ENCODE data around the gene SEPTIN10.

Gene SEPTIN10

DNA sequence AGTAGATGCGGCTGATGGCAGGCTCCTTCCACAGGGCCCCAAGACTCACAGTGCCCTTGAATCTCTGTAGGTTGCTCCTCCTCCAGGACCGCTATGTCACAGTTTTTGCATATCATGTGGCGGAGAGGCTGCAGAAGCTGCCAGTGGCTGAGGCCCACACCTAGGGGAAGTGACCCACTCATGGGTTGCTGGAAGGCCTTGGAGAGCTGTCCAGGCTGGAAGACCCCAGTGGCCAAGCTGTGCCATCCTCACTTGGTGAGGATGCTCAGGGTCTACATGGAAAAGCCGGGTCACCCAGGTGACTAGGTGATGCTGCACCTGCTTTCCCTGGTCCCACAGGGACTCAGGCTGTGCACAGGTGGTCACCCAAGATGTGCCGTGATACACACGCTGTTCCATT lies 90.6 kb downstream of the SEPTIN10 start:
- DNase-seq (ENCODE audit: low read depth in 2 of 2), result no peak

DNA sequence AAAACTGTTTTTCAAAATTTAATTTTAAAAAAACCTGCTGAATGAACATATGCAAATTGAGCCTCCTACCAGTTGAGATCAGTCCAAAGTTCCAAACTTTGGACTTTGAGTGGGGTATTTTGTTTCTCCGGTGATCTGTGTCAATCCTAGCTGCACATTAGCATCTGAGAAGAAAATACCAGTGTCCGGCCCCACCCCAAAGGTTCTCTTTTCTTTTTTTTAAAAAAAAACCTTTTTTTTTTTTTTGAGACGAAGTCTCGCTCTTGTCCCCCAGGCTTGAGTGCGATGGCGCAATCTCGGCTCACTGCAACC lies 91.7 kb downstream of the SEPTIN10 start:
- no peak for DNase-seq (ENCODE audit: low read depth in 2 of 2)

DNA sequence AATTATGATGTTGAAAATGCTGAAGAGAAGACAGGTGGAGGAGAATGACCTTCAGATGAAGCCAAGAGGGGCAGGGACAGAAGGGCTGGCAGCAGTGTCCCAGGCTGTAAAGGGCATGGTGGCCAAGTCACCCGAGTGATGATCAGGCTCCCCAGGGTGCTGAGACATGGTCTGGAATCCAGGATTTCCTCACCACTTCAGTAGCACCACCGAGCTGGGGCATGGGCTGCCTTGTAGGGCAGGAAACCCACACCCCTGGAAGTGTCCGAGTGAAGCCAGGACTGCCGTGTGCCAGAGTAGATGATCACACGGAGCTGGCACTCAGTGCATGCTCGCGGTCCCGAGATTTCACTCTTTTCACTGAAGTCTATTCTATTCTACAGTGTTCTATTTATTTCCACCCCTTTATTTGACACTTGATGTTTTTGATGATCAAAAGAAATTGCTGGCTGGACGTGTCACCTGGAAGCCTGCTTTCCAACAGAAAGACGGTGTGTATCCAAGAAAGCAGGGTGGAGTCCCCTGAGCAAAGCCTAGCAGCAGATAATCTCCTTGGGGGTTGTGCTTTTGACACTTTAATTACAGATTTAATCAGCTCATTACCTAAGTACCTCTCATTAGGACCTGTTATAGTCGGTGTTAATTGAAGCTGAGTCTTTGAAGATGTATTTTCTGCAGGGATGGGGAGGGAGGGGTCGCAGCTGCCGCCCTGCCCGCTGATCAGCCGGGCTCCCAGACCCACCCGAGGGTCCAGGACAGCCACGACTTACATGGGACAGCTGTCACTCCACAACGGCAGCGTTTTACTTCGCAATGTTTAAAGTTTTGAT lies 92.3 kb downstream of the SEPTIN10 start:
- no peak for DNase-seq (ENCODE audit: low read depth in 2 of 2)

DNA sequence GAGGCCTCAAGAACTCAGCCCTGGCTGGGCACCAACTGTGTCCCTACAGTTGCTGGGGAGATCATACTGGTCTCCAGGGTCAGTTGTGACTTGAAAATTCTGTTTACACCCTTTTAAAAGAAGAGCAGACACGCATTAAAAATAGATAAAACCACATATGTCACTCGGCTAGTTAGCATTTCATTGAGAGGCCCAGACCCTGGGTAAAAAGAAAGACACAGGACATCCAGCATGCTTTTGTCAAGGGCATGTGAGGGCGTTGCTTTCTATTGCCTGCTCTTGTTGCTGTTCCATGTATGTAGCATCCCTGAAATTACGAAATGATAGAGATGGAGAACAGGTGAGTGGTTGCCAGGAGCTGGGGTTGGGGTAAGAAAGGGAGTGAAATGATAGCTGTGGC lies 94.3 kb downstream of the SEPTIN10 start:
- DNase-seq (ENCODE audit: low read depth in 2 of 2), result no peak

DNA sequence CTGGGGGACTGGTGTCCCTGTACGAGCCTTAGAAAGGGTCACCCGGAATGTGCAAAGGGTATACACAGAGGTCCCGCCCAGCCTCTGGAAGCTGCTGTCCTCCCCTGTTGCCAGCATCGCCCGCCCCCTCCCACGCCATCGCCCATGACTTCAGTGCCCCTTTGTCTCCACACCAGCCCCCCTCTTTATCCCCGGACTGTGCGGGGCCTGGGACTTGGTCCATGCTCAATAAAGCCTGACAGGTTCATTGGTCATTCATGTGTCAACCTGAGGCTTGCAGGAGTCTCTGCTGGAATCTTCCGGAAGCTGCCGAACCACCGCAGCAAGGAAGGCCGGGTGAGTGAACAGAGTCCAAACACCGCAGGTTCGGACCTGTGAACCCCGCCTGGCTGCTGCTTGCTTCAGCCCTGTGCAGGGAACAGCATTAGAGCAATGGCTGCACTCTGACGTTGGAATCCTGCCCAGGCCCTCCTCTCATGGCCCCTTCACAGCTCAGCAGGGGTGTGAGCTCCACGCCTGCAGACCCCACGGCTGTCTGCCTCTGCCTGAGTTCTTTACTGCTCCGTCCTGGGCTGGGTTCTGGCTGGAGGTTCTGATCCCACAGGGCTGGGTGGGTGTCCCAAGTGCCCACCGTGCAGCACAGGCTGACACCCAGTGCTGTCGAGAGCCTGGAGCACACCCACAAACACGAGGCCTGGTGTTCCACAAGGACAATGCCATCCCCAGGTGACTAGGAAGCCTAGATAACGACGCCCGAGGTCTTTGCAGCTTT lies 96.5 kb downstream of the SEPTIN10 start:
- DNase-seq (ENCODE audit: low read depth in 2 of 2), result no peak

DNA sequence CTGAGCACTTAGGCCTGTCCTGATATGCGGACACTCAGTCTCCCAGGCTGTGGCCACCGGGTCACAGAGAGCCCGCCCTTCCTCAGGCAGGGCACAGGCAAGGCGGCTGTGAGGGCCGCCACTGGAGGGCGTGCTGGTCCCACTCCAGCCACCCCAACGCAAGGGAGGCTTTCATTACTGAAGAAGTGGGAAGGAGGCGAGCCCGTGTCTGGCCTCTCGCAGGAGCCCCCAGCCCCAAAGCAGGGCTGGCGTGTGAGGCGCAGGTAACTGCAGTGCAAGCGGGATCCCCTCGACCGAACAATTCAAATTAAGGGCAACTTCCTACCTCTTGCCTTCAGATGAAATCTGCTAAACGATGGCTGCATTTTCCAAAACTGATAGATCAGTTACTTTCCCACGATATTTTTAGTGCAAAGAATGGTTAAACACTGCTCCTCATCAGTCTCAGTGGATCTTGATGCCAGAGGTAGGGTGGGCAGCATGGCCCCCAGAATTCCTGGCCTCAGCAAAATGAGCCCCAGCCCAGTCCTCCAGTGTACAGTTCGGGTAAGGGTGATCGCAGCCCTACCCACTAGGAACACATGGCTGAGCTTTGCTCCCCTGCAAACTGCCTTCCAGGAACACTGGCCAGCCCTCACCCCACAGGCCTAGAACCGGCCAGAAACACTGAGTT lies 97.2 kb downstream of the SEPTIN10 start:
- no peak for DNase-seq (ENCODE audit: low read depth in 2 of 2)

DNA sequence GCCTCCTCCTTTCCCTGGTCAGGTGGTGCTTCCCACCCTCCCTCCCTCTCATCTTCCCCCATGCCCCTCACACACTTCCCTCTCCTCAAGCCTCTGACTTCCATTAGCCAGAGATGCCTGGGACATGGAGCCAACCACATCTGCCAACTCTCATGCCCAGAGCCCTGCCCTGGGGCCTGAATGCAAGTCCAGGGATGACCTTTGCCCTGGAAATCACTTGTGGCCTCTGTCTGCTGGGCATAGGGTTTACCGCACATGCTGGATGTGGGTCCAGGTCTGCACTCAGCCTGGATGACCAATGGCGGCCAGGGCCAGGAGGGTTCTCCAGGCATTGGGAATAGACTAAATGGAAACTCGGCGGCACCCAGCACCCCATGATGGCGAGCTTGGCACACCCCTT lies 98.9 kb downstream of the SEPTIN10 start:
- no peak for DNase-seq (ENCODE audit: low read depth in 2 of 2)

DNA sequence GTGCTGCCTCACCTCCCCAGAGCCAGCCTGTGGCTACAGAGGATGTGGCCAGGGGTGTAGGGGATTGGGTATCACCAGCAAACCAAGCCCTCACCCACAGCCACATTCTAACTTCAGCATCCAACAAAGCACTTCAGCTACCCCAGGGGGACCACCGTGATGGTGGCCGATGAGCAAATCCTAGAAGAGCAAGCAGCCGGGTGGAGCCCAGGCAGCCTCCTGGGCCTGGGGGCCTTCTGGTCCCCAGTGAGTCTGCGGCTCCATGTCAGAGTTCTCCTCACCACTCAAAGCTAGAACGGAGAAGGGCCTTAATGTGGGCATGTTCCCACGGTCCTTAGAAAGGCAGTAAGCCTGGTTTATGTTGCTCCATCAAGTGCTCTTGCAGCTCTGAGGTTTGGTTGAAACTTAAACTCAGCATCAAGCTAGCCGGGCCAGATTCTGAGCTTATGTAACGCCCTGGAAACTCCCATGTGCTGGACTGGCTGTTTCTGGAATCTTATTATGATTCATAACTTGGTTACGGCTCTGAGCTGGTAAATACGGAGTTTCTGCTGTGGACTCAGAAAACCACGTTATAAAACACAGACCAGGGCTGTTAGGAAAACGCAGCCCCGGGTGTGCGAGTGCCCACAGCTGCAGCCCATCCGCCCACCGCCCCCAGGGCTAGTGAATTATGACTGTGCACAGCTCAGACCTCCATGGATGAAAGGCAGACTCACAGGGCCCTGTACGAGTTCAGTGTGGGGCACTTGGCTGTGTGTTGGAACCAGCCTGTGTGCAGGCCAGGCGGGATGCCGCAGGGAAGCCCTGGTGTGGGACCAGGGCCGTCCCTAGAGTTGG lies 99.8 kb downstream of the SEPTIN10 start:
- no peak for DNase-seq (ENCODE audit: low read depth in 2 of 2)

DNA sequence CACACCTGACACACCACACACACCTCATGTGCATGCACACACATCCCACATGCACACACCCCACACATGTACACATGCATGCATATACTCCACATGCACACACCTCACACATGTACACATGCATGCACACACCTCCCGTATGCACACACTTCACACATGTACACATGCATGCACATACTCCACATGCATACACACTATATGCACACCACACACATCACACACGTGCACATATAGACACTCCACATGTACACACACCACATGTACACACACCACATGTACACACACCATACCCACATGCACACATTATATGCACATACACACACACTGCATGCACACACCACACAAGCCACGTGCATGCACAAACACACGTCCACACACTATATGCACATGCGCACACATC lies 100.5 kb downstream of the SEPTIN10 start:
- DNase-seq (ENCODE audit: low read depth in 2 of 2), result no peak

DNA sequence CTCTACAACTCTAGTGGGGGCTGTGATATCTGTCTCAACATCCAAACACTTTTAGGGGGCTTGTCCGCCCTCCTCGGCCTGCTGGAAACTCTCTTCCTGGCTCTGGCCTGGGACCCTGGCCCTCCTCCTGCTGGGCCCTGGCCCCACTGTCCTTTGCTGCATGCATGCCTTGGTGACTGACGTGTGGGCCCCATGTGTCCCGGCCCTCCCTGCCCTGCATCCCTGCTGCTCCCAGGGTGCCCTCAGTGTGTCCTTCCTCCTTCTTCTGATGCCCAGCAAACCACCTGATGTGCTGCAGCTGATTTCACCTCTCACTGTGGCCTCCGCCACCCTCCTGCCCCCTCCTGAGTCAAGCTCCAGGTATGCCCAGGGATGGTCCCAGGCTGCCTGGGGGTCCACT lies 101.7 kb downstream of the SEPTIN10 start:
- DNase-seq (ENCODE audit: low read depth in 2 of 2), result no peak

DNA sequence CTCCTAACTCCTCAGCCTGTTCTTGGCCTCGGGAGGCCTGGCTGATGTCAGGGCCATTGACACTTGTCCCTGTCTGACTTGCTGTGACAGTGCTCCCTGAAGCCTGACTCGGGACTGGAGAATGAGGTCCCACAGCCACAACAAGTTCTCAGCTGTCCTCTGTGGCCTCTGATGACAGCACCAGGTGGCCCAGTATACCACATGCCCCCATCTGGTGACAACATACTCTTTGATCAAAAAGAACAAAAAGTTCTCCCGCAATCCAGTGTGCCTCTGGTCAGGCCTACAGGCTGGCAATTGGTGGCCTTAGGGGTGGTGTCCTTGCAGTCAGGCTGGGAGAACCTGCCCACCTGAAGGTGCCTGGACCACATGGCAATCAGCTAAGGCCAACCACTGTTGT lies 102.6 kb downstream of the SEPTIN10 start:
- DNase-seq (ENCODE audit: low read depth in 2 of 2), result no peak

DNA sequence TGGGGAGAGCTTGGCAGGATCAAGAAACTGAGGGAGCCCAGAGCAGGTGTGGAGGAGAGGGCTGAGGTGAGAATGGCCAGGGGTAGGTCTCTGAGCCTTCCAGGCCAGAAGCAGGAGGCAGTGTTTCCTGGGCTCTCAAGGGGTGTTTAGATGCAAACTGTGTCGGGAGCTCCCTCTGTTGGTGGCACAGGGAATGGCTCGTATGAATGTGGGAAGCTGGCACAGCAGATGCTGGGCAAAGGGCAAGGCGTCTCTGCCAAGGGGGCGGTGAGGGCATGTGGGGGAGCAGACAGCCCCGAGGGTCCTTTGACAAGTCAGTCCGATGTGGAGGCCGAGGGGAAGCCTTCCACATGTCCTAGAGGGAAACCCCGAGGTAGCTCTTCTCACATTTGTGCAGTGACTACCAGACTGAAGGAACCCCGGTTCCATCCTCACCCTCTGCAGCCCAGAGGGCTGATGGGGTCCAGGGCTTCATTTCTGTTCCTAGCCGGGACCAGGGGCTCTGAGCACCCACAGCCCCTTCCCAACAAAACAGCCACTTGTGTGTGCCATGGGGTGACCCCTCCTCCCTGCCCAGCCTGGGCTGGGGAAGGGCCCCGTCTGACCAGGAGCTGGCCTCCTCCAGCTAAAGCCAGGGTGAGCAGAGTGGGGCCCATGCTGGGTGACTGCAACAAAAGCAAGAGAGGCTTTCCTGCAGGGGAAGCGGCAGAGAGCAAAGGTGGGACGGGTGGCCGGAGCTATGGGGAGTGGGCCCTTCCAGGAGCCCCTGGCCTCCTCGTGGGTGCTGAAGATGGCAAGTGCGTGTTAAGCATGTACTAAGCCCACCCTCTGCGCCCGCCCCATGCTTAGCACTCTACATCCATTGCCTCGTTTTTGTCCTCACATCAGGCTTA lies 103.4 kb downstream of the SEPTIN10 start:
- DNase-seq (ENCODE audit: low read depth in 2 of 2), result peak; percentile 50 to 77

DNA sequence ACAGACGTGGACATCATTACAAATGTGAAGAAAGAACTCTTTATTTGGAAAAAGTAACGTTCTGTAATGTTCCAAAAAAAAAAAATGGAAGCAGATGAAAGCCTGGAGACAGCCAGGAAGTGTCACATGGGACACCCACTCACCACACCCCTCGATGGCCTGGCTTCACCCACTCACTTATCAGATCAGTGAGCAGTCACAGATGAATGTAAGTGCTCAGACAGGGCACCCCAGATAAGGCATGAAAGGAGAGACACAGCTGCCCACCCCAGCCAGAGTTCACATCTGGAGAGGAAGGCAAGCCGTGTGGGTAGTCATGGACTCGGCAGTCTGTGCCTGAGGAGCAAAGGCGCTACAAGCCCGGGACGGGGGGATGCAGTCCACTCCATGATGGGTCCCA lies 105.2 kb downstream of the SEPTIN10 start:
- DNase-seq (ENCODE audit: low read depth in 2 of 2), result no peak

DNA sequence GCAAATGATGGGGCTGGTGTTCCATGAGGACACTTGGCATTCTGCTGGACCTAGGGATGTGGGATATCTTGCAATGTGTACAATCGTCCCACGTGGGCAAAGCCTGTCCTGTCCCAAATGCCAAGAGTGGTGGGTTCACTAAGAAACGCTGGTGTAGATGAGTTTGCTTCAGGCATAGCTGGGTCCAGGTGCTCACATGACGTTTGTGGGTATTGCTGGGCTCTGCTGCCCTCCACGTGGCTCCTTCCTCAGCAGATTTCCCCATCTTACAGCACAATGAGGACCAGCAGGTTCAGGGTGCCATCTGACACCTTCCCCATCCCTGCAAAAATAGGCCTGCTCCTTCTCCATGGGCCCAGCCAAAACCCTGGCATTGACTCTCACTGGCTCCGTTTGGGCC lies 105.9 kb downstream of the SEPTIN10 start:
- DNase-seq (ENCODE audit: low read depth in 2 of 2), result no peak

DNA sequence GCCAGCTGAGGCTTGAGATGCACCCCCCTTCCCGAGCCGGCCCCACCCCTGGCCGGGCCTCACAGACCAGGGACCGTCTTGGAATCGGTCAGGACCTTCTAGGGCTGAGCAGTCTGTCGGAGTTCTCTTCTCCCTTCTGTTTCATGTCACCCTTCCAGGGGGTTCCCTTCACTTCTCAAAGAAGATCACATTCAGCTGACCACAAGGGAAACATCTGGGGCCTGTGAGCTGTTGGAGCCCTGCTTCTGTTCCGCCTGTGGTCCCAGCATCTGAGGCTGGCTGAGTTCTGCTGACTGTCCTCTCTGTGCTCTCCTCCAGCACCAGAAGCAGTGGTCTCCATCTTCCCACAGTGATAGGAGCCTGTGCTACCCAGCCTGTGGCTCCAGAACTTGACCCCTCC lies 106.5 kb downstream of the SEPTIN10 start:
- no peak for DNase-seq (ENCODE audit: low read depth in 2 of 2)

DNA sequence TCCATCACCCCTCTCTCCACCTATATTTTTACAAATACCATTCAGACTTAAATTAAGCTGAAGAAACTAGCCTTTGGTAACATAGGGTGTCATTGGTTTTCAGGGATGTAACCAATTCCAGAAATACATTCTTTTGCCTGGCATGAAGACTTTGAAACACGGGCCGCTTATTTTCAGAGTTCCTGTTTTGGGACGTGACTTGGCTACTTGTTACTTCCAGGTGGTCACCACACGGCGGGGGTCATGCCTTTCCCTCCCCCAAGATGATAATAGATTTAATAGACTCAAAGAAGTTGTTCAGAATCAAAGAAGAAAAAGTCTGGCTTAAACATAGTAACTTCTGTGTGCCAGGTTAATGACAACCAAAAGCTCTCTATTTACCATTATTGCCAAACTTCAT lies 110.6 kb downstream of the SEPTIN10 start:
- DNase-seq (ENCODE audit: low read depth in 2 of 2), result no peak

DNA sequence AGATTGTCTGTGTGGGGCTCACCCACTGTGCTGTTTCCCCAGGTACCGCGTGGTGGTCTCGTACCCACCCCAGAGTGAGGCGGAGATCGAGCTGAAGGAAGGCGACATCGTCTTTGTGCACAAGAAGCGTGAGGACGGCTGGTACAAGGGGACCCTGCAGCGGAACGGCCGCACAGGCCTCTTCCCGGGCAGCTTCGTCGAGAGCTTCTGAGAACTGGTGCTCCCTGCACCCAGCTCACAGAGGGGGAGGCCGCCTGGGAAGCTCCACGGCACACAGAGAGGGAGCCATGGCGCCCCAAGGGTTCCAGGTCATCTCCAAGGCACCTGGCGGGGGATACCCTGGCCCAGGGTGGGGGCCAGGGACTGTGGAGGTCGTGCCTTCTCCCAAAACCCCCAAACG lies 112.3 kb downstream of the SEPTIN10 start:
- no peak for DNase-seq (ENCODE audit: low read depth in 2 of 2)

DNA sequence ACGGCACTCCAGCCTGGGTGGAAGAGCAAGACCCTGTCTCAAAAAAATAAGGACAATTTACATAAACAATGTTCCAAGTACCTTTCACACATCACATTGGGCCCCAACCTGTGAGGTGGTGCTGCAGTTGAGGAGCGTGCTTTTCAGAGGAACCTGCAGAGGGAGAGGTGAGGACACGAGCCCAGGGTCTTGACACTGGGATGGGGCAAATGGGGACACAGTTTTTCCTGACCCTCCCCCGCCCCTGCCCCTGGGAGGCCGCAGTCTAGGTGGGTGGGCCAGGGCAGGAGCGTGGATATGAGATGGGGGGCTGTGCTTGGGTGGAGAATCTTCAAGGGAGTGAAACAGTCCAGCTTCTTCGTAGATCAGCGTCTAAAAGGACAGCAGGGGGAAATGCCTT lies 112.9 kb downstream of the SEPTIN10 start:
- no peak for DNase-seq (ENCODE audit: low read depth in 2 of 2)

DNA sequence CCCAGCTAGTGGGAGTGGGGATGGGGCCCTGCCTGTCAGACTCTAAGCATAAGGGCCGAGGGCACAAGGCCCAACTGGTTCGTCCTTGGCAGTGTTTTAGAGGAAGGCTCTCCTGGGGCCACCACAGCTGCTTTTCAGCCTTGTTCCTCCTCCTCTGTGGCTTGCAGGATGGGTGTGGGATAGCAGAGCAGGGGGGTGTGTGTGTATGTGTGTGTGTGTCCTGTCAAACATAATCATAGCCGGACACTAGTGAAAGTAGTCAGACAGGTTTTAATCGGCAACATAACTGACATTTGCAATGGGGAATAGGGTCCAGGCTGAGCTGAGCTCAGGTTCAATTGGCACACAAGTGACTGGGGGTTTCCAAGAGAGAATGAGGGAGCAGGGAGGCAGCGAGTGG lies 114.2 kb downstream of the SEPTIN10 start:
- no peak for DNase-seq (ENCODE audit: low read depth in 2 of 2)

DNA sequence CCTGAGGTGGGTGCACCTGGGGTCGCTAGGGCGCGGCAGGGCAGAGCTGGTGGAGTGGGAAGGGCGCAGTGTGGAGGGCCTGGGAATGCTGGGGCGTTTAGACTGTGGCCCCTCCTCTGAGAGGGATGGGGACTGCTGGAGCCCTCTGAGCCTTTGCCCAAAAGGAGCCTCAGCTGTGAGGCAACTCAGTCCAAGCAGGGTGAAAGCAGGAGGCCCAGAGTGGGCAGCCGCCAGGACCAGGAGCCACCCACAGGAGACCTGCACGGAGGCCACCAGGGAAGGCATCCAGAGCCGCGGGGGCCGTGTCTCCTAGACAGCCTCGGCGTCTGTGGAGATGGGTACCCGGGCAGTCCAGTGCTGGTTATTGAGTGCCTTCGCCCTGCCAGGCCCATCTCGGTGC lies 114.9 kb downstream of the SEPTIN10 start:
- no peak for DNase-seq (ENCODE audit: low read depth in 2 of 2)

Measured in stimulated activated CD4-positive, alpha-beta T cell treated with anti-CD3 and anti-CD28 coated beads, Interleukin-12 subunit alpha, Interleukin-12 subunit beta, amount 100 ng/mL, for 24 hours (primary cell).